ENCODE measurements around the gene MCC.

DNA sequence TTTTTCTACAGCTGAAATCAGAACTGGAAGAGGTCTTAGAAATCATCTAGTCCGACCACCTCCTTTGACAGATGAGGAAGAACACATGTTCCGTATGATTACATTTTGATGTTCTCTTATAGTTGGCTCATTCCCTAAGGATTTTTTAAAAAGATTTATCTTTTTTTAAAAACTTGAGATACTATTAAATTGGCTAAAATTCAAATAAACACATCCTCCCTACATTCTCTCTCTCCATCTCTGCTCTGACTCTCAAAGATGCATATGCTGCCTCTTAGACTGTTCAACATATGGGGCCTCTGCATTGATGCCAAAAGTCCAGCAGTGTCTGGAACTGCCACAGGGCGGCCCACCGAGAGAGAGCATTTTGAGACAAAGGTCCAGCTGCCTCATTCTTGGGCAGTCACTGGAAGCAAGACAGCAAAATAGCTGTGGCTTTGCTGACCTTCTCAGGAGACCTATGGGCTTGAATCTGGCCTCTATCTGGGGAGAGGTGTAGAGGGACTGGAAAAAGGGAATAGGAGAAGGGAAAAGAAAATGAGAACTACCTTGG lies 40.7 kb downstream of the MCC start:
- TF ChIP-seq, protein P1, sequence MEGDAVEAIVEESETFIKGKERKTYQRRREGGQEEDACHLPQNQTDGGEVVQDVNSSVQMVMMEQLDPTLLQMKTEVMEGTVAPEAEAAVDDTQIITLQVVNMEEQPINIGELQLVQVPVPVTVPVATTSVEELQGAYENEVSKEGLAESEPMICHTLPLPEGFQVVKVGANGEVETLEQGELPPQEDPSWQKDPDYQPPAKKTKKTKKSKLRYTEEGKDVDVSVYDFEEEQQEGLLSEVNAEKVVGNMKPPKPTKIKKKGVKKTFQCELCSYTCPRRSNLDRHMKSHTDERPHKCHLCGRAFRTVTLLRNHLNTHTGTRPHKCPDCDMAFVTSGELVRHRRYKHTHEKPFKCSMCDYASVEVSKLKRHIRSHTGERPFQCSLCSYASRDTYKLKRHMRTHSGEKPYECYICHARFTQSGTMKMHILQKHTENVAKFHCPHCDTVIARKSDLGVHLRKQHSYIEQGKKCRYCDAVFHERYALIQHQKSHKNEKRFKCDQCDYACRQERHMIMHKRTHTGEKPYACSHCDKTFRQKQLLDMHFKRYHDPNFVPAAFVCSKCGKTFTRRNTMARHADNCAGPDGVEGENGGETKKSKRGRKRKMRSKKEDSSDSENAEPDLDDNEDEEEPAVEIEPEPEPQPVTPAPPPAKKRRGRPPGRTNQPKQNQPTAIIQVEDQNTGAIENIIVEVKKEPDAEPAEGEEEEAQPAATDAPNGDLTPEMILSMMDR (IDR thresholded peaks at IDR 0.05): no peak
- TF ChIP-seq POLR2A (IDR thresholded peaks at IDR 0.05): no peak
- no peak for TF ChIP-seq POLR2AphosphoS5 (IDR thresholded peaks at IDR 0.05)

All from upper lobe of left lung (tissue), 4 donors.